GM10248 (cell line): ENCODE measurements around the gene PCNX1.
"Not testable (repeated sequence)": the region's sequence is repeated elsewhere in the genome, so short reads cannot be mapped to it uniquely, and the experiment has no call there.

Experiments
- CTCF ChIA-PET: fragments of 300-600 bp; sonication (Branson Sonifier 250); formaldehyde crosslinking; extraction: SDS; loops from one replicate; lab custom pipeline; 2021; ENCODE audit warnings: antibody characterized with exemption; lab: Yijun Ruan, JAX
- POLR2A ChIA-PET: fragments of 350-650 bp; sonication (Branson Sonifier 250); formaldehyde crosslinking; extraction: SDS; loops from one replicate; lab custom pipeline; 2020; ENCODE audit warnings: antibody characterized with exemption; lab: Yijun Ruan, JAX
- DNase-seq: peaks from one replicate; pipeline ENCODE4 v3.0.0; 2012; ENCODE audit errors: extremely low spot score
- TF ChIP-seq, protein P1 (sequence below): IDR thresholded peaks from 2 replicates; pipeline ENCODE4 v1.5.1; 2012; ENCODE audit warnings: mild to moderate bottlenecking, low read depth; ENCODE audit errors: extremely low read depth, missing control alignments, control extremely low read depth

Gene PCNX1

DNA sequence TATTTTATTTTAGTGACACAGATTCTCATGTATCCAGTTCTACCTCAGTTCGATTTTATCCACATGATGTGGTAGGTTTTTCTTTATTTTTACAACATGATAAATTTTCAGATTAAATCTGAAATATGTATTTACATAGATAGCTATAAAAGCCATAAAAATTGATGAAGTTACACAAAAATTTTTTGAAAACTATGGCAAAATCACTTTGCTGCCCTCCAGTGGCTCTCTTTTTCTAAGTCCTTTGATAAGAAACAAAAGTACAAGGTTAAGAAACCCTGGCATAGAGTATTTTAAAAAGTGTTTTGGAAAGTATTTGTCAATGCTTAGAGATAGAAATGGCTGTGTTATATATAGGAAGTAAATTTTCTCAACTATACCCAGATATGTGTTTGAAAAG is 104.2 kb downstream of the PCNX1 start:
- TF ChIP-seq, protein P1, sequence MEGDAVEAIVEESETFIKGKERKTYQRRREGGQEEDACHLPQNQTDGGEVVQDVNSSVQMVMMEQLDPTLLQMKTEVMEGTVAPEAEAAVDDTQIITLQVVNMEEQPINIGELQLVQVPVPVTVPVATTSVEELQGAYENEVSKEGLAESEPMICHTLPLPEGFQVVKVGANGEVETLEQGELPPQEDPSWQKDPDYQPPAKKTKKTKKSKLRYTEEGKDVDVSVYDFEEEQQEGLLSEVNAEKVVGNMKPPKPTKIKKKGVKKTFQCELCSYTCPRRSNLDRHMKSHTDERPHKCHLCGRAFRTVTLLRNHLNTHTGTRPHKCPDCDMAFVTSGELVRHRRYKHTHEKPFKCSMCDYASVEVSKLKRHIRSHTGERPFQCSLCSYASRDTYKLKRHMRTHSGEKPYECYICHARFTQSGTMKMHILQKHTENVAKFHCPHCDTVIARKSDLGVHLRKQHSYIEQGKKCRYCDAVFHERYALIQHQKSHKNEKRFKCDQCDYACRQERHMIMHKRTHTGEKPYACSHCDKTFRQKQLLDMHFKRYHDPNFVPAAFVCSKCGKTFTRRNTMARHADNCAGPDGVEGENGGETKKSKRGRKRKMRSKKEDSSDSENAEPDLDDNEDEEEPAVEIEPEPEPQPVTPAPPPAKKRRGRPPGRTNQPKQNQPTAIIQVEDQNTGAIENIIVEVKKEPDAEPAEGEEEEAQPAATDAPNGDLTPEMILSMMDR = no peak
- DNase-seq = no peak
- CTCF ChIA-PET = no interaction called here
- POLR2A ChIA-PET = no interaction called here

DNA sequence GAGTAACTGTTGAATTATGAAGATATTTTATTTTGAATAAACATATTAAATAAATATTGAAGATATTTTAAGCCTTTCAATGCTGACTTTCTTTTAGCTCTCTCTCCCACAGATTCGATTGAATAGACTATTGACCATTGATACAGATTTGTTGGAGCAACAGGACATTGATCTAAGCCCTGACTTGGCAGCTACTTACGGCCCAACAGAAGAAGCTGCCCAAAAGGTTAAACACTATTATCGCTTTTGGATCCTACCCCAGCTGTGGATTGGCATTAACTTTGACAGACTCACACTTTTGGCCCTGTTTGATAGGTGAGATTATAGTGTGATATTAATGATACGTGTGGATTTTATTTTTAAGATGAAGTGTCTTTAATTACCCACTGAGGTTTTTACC is 105.6 kb downstream of the PCNX1 start:
- CTCF ChIA-PET = interaction anchor here (1.4 kb wide), 1 partner anchor 10 kb away, joined by 4 read pairs; no protein-coding TSS in a partner anchor
- no peak for DNase-seq
- POLR2A ChIA-PET = interaction anchor here (0.6 to 0.7 kb wide), 2 partner anchors 11 to 310 kb away, joined by 7 to 11 read pairs; no protein-coding TSS in a partner anchor

GRCh38 chr14:71013551-71014192 is 106.4 kb downstream of the PCNX1 start:
- no peak for DNase-seq
- POLR2A ChIA-PET = no interaction called here
- TF ChIP-seq, protein P1 = no peak
- CTCF ChIA-PET = interaction anchor here (1.4 to 1.5 kb wide), 2 partner anchors 9 to 106 kb away, joined by 4 read pairs; partner anchors contain the start of gene PCNX1

More for the DNA sequence above, 105.6 kb downstream of the PCNX1 start:
- TF ChIP-seq, protein P1 = no peak

DNA sequence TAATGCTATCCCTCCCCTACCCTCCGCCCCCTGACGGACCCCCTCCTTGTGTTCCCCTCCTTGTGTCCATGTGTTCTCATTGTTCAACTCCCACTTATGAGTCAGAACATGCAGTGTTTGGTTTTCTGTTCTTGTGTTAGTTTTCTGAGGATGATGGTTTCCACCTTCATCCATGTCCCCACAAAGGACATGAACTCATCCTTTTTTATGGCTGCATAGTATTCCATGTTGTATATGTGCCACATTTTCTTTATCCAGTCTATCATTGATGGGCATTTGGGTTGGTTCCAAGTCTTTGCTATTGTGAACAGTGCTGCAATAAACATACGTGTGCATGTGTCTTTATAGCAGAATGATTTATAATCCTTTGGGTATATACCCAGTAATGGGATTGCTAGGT is 112.7 kb downstream of the PCNX1 start:
- POLR2A ChIA-PET, DNase-seq, CTCF ChIA-PET: not testable (repeated sequence)

- TF ChIP-seq, protein P1 = no peak
- POLR2A ChIA-PET = no interaction called here
Measured at GRCh38 chr14:71021347-71022011, 114.2 kb downstream of the PCNX1 start.

DNA sequence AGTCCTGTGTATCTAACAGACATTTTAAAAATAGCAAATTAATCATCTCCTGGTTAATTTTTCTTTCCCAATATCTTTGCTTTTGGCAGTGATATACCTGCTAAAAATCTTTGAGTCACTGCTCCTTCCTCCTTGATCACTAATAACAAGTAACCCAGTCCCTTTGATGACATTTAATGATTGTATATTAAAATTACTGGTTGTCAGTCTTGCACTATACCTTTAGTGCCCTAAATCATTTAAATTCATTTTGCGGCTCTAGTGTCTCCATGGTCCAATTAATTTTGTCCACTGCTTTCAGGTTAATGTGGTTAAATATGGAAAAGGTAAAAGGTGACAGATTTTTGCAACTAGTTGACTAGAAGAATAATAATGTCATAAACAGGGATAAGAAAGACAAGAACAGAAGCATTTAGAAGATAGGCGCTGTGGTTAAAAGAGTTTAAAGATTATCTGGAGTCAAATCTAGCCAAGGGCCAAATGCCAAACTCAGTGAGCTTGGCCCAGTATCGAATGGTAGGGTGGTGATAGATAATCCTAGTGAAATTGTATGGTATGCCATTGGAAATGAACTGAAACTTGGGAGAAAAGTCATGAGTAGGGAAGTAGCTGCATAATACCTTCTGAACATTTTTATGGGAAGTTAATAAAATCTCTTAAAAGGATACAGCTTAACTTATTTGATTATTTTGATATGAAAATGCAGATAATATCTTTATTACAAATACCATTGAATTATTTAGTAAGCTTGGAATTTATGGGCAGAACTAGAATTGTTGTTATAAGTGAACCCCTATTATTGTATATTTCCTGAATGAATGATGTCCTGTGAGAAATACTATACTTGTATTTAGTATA is 115.0 kb downstream of the PCNX1 start:
- ChIA-PET POLR2A (no interaction called here), CTCF (no interaction called here)
- TF ChIP-seq, protein P1 = no peak

More at GRCh38 chr14:71021347-71022011, 114.2 kb downstream of the PCNX1 start:
- no peak for DNase-seq
- CTCF ChIA-PET = no interaction called here

More for the DNA sequence above, 115.0 kb downstream of the PCNX1 start:
- no peak for DNase-seq
